Measurements from ENCODE around the gene WDTC1. TPM values are rescaled to one million over a fixed set of nuclear protein-coding genes. Genes with fewer than 3 reads are reported as not detected.

The WDTC1 gene
- total and polyA plus RNA-seq, 2 of the 8 experiments (the other 6 are each of a cell fraction or from before 2014, with no cell fraction given): 7.5 to 18.7 TPM

GRCh38 chr1:27342391-27342777 is 108.0 kb downstream of the WDTC1 start:
- WGBS, 2 experiments (ENCODE audit: extremely low coverage in 1 of 2, insufficient coverage in 1 of 2, insufficient read length in 1 of 2, insufficient replicate concordance in 2 of 2, low coverage in 1 of 2, low lambda C conversion rate in 2 of 2, missing lambda C conversion rate in 1 of 2): 86% methylated on average over 8 of the region's 8 CpGs; no CpG with 5 or more reads in 1 of the 2 experiments
- no peak overlapping the region for H3K14ac ChIP-seq (ENCODE audit: insufficient read length)
- peaks cover 6% of the 10 kb centered on the region; the same call in 1 of the 2 replicates for H3K23me2 ChIP-seq (ENCODE audit: low read depth, low read length)
- peak overlapping the region; percentile 48 for H4K91ac ChIP-seq (replicated peaks; ENCODE audit: insufficient read length, low read length)
- H3K36me3 ChIP-seq (ENCODE audit: control insufficient read depth in 2 of 4, insufficient read depth in 4 of 4, low read length in 3 of 4): 0 out of 8 replicates have a peak, but pooled peaks cover 0 to 3% (median 0%) of the 10 kb centered on the region in 4 experiments
- H3K79me2 ChIP-seq (ENCODE audit: control insufficient read depth in 1 of 2, insufficient read depth in 2 of 2, low read length in 2 of 2): no peaks in the 10 kb centered on the region; a peak in 1 of 4 replicates
- H3K23ac ChIP-seq (ENCODE audit: insufficient read length): no peak overlapping the region
- peak overlapping the region; percentile 83 for H2BK20ac ChIP-seq (ENCODE audit: low read length)
- H4K20me1 ChIP-seq (replicated peaks in 1 of 2; ENCODE audit: control insufficient read depth in 1 of 2, insufficient read depth in 2 of 2, low read length in 2 of 2): peaks cover 2 to 9% of the 10 kb centered on the region in 2 experiments
- peak overlapping the region; percentile 99 for H2BK15ac ChIP-seq (ENCODE audit: low read length)
- peak overlapping the region; percentile 31; the same call in 1 of the 2 replicates for H4K8ac ChIP-seq (ENCODE audit: extremely low read depth, insufficient read depth, low read length)
- H3K27ac ChIP-seq (ENCODE audit: low read depth, low read length): no peak overlapping the region
- CTCF ChIA-PET (ENCODE audit: partially characterized antibody): interaction anchor here (0.6 to 17.0 kb wide), 15 partner anchors 8 to 299 kb away, joined by 3 to 321 read pairs (median 5); no protein-coding TSS in a partner anchor
- FAIRE-seq: no peak
- peak overlapping the region; percentile 92; the same call in 1 of the 2 replicates for H2BK12ac ChIP-seq (ENCODE audit: low read depth, low read length)
- H3K4ac ChIP-seq (replicated peaks; ENCODE audit: insufficient read length, low read depth, low read length): peak overlapping the region; percentile 91
- no peak for DNase-seq (ENCODE audit: low read depth in 1 of 2, low spot score in 2 of 2)
- peak overlapping the region; percentile 16 to 64 (median 44); a peak in 6 of 8 replicates for H3K4me3 ChIP-seq (ENCODE audit: extremely low read depth in 1 of 4, insufficient read depth in 2 of 4, low read depth in 3 of 4, low read length in 4 of 4)
- peak overlapping the region; percentile 51 for H2BK120ac ChIP-seq (replicated peaks; ENCODE audit: low read depth, low read length)
- no peaks in the 10 kb centered on the region for H3K9me3 ChIP-seq (ENCODE audit: insufficient read depth in 2 of 2, low read depth in 1 of 2, low read length in 1 of 2)
- peak overlapping the region in 1 of 4 experiments; percentile 13; a peak in 3 of 7 replicates for H3K9ac ChIP-seq (replicated peaks in 1 of 4; ENCODE audit: extremely low read depth in 1 of 4, low read depth in 3 of 4, low read length in 3 of 4)
- POLR2A ChIA-PET (ENCODE audit: partially characterized antibody): interaction anchor here (0.9 to 4.8 kb wide), 11 partner anchors 8 to 55 kb away, joined by 3 to 50 read pairs (median 6); partner anchors contain the start of gene TMEM222
- H2AFZ ChIP-seq (ENCODE audit: low read length): no peak overlapping the region
- H3K79me1 ChIP-seq (ENCODE audit: low read depth, low read length): no peaks in the 10 kb centered on the region
- peaks cover 0 to 2% (median 0%) of the 10 kb centered on the region in 4 experiments; a peak in 1 of 7 replicates for H3K27me3 ChIP-seq (replicated peaks in 1 of 4; ENCODE audit: control insufficient read depth in 3 of 4, extremely low read depth in 1 of 4, insufficient read depth in 3 of 4, low read length in 3 of 4)
- peak overlapping the region; percentile 76; the same call in 1 of the 2 replicates for H2BK5ac ChIP-seq (ENCODE audit: low read depth, low read length)
- no peak overlapping the region for H3K56ac ChIP-seq (replicated peaks; ENCODE audit: insufficient read length, low read depth, low read length)
- H2AK5ac ChIP-seq (ENCODE audit: low read depth, low read length): peak overlapping the region; percentile 57
- peak overlapping the region; percentile 96 for H3K18ac ChIP-seq (ENCODE audit: extremely low read depth, low read length)
- TF ChIP-seq USF2 (IDR thresholded peaks at IDR 0.05; ENCODE audit: low read length): no peak
- TF ChIP-seq POU5F1 (IDR thresholded peaks at IDR 0.05; ENCODE audit: low read depth, low read length): no peak
- no peak for TF ChIP-seq POLR2AphosphoS5 (IDR thresholded peaks at IDR 0.05; ENCODE audit: low read depth, low read length)
- TF ChIP-seq HDAC6 (IDR thresholded peaks at IDR 0.05; ENCODE audit: low read depth, low read length): no peak
- TF ChIP-seq RNF2 (IDR thresholded peaks at IDR 0.05; ENCODE audit: borderline replicate concordance, low read depth, low read length, missing control alignments, poor library complexity, severe bottlenecking): no peak
- TF ChIP-seq BCL11A (IDR thresholded peaks at IDR 0.05; ENCODE audit: low read depth in 2 of 2, low read length in 2 of 2): no peak
- no peak for TF ChIP-seq PHF8 (conservative IDR thresholded peaks at IDR 0.05; ENCODE audit: low read depth, low read length)
- TF ChIP-seq CHD1 (IDR thresholded peaks at IDR 0.05; ENCODE audit: low read depth, low read length): no peak
- TF ChIP-seq ASH2L (IDR thresholded peaks at IDR 0.05; ENCODE audit: low read length): no peak
- peak overlapping the region; percentile 78 to 94 for H3K4me2 ChIP-seq (ENCODE audit: insufficient read depth in 1 of 2, low read depth in 2 of 2, low read length in 2 of 2)
- H3K4me1 ChIP-seq (replicated peaks in 1 of 4; ENCODE audit: control insufficient read depth in 3 of 4, insufficient read depth in 4 of 4, low read length in 3 of 4): peaks cover 0 to 25% (median 20%) of the 10 kb centered on the region in 4 experiments; a peak in 6 of 7 replicates
- peak overlapping the region; percentile 93 for H4K5ac ChIP-seq (ENCODE audit: insufficient read length, low read depth, low read length)
